Islet of Langerhans (tissue), 1 donor: ENCODE data around the gene HOXD4.

Experiments used
- FAIRE-seq: peaks from one replicate; lab custom pipeline; 2011; peaks lifted over from hg19 to GRCh38; lab: Jason Lieb, UNC

HOXD4 gene

DNA sequence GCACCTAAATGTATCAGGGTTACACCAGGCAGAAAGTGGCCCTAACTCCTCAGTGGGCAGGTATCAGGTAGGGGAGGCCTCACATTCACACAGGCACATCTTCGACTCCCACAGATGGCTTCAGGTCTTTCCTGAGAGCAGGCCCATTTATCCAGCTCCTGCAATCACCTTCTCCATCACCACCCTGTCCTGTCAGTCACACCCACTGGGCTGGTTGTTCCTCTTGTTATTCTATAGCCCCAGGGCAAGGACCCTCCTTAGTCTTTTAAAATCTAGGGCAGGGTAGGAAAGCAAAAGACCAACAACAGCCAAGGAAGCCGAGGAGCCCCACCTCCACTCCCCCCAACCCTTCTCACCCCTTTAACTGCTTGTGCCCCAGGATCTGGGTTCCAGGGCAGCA, 9.1 kb upstream of the HOXD4 start:
- FAIRE-seq: no peak

DNA sequence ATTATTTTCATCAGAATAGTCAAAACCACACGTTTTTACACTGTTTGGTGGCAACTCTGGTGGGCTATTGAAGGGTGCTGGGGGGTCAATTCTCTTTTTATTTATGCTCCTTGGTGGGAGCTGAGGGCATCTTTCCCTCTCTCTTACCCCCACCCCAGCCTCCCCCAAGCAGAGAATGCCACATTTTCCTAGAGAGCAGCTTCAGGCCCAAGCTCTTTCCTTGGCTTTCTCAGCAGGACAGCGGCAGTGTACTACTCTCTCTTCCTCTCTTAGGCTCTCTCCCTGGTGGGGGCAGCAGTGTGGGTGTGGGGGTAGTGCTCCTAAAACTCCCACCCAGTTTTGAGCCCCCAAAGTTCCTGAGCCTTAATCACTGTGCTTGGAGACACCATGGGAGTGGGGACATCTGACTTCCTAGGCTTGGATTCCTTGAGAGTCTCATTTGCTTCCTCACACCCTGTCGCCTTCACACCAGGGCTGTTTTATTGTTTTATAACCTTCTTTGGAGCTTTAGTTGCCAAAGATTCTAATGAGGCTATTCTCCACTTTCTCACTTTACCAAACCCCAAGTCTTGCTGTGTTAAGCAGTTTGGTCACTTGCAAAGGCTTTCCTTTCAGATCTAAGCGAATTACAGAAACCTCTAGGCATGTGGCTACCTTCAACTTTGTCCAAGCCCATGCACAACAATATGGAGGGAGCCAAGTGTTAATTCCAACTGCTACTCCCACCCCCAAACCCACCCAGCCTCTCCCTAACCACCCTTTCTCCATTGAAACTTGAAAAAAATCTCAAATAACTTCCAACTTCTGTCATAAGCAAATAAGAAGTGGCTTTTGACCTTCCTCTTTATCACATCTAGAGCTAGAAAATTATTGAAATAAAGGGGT, 6.0 kb upstream of the HOXD4 start:
- FAIRE-seq: no peak

DNA sequence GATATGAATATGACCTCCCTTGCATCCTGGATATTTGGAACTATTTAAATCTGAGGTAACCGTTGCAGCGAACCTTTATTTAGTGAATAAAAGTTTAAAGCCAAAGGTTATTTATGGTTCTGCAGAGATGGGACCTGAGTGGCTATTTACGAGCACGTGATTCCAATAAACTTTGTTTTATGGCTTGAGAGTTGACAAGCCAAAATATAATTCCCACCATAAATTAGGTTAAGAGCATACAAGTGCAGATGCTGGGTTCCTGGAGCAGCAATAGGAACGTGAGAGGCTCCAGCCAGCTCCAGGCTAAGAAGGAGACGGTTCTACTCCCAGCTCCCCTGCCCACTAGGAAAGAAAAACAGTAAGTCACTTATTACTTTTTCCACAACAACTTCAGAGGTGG, 5.2 kb upstream of the HOXD4 start:
- no peak for FAIRE-seq

DNA sequence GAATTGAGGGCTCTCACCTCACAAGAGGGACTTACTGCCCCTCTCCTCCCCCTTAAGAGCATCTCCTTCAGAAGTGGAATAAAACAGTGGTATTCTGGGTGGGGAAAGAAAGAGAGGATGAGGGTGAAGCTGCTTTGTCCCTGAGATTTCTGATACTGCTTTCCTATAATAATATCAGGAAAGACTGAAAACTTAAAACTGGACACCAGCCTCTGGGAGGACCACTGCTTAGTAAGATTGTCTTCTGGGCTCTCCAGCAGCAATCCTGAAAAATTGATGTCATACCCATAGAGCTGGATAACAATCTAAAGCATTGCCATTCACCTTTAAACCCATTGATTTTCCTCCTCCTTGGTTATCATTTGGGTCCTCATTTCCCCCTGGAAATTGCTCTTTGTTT, 4.7 kb upstream of the HOXD4 start:
- no peak for FAIRE-seq

DNA sequence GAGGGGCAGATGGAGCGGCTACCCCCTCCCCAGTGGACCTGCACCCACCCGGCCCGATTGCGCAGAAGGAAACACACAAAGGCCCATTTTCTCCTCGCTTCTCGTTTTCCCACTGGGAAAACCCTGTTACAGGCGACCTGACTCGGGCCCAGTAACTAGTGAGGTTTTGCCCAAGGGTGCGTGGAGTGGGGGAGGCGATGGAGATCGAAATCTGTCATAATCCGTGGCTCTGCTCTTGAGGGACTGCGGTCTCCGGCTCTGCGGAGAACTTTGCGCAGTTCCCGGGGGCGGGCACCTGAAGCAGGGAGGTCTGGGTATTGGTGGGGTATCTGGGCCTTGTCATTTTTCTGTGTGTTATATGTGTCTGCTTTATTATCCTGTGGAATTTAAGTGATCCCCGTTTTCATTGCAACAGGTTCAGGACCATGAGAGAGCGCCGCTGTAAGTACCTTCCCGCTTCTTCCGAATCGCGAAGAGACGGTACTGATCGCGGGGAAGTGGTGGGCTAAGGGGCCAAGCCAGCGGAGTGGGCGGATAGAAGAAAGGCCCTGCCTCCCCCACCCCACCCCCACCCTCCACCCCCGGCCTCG, 4.0 kb upstream of the HOXD4 start:
- FAIRE-seq: no peak

DNA sequence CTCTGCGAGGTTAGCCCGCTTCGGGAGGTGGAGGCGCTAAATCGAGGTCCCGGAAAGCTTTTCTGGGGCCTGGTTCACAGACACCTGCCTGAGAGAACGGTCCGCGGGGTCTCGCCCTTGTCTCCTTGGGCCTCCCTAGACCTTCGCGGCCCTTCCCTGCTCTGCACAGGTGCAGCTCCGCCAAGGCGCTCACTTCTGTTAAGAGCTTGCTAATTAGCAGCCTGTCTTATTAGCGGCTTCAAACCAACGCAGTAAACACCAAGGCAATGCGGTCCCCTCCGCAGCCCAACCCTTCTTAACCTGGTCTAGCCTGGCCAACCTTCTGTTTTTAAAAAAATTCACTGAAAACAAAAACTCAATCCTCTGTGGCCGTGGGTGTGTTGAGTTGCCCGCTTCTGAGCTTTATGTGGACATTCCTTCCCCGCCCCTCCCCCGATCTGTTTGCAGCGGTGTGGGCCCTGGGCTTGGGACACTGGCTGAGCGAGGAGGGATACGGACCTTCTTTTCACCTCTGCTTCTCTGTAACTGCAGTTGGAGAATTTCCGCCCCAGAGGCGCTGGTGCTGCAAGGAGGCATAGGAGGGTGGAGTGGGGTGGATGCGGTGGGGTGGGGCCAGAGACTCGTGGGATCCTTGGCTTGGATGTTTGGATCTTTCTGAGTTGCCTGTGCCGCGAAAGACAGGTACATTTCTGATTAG, 3.4 kb upstream of the HOXD4 start:
- FAIRE-seq: no peak

DNA sequence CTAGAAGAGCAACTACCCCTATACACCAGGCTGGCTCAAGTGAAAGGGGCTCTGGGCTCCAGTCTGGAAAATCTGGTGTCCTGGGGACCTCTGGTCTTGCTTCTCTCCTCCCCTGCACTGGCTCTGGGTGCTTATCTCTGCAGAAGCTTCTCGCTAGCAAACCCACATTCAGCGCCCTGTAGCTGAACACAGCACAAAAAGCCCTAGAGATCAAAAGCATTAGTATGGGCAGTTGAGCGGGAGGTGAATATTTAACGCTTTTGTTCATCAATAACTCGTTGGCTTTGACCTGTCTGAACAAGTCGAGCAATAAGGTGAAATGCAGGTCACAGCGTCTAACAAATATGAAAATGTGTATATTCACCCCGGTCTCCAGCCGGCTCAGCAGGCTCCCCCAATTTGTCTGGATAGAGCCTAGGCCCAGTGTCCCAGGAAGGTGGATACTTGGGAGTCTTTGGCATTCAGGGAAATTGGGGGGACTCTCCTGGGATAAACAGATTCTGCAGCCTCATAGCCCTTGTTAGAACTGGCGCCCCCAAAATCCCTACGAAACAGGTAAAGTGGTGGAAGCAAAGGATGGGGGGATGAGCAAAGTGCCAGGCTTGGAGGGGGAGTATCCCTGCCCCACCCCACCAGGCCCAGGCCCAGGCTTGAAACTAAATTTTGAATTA, 2.5 kb upstream of the HOXD4 start:
- no peak for FAIRE-seq

DNA sequence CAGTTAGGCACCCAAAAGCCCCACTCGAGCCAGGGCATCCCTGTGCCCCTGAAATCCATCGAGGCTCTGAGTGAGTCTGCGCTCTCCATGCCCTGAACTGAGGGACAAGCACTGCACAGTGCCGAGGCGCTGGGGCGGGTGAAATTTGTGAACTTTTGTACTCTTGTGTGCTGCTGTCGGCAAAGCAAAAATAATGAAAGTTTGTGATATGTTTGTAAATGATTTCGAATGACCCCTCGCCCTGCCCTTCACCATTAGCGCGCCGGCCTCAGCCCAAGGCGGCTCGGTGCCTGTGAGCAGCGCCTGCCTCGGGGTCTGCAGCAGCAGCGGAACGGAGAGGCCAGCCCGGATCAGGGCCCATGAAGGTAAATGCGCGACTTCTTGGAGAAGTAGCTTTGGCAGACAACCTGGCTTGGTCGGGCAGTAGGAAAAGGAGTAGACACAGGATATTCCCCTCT, 1.8 kb upstream of the HOXD4 start:
- no peak for FAIRE-seq

DNA sequence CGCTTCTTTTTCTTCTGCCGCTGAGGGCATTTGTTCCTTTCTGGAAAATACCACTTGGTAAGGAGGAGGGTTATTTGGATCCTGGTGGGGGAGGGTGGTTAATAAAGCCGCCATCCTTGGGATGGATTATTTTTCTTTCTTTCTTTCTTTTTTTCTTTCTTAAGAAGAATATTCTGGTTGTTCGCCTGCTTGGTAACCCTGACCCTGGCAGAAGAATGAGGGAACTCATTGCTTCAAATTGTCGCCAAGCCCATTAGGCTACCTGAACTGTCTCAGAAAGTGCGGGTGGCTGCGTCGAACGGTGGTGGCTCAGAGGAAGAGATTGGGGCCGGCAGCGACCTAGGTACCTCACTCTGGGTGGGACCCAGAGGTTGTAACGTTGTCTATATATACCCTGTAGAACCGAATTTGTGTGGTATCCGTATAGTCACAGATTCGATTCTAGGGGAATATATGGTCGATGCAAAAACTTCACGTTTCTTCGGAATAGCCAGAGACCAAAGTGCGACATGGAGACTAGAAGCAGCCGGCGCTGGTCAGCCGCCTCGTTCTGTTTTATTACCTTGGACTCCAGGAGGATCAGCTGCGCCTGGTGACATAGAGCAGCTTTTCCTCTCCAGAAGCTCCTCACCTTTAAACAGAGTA, 1.3 kb upstream of the HOXD4 start:
- no peak for FAIRE-seq

DNA sequence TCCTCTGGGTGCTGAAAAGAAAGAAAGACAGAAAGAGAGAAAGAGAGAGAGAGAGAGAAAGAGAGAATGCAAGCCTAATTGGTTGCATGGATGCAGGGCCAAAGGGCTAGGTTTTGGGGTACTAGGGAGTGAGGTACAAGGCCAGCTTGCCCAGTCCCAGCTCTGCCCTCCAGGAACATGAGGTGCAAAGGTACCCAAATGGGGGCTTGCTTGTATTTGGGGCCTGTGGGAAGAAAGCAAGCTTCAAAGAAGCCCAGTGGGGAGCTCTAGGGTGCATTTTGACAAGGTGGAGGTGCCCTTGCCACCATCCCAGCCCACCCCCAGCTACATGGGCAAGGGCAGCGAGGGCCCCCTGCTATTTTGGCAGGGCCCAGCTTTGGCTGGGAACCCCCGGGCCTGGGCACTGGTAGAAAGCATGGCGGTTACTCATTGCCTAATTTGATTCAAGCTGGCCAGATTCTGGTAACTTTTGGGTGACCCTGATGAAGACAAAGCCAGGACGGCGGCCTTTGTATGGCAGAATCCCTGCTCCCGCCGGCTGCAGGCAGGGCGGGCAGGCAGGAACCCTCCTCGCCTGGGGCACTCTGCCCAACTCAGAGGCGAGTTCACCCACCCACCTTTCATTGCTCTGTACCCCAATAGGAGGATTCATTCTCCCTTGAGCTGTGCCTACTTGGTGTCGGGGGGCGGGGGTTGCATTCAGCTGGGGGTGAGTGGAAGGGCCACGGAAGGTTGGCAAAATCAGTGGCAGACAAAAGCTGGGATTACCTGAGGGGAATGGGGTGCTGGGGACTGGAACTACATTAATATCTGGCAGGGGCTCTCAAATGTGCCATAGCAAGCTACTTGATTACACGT, 537 bp upstream of the HOXD4 start:
- FAIRE-seq: no peak

DNA sequence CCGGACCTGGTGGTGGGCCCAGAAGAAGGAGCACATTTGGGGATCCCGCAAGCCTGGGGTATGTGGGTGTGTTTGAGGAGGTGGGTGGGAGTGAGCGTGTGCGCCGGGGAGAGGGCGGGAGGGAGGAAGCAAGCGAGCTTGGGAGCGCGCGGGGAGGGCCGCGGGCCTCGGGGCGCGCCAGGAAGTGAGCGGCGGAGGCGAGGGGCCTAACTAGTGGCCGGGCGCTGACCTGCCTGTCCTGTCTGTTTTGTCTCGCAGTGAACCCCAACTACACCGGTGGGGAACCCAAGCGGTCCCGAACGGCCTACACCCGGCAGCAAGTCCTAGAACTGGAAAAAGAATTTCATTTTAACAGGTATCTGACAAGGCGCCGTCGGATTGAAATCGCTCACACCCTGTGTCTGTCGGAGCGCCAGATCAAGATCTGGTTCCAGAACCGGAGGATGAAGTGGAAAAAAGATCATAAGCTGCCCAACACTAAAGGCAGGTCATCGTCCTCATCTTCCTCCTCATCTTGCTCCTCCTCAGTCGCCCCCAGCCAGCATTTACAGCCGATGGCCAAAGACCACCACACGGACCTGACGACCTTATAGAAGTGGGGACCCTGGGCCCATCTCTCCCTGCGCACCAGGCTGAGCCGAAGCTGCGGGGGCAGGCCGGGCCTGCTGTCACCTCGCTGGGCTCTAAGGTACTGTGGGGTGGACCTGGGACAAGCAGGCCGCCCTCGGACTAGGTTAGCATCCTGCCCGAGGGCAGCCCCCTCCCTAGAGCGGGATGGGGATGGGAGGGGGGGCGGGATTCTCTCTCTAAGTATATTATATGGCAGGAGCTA, 1.2 kb downstream of the HOXD4 start:
- FAIRE-seq: no peak

DNA sequence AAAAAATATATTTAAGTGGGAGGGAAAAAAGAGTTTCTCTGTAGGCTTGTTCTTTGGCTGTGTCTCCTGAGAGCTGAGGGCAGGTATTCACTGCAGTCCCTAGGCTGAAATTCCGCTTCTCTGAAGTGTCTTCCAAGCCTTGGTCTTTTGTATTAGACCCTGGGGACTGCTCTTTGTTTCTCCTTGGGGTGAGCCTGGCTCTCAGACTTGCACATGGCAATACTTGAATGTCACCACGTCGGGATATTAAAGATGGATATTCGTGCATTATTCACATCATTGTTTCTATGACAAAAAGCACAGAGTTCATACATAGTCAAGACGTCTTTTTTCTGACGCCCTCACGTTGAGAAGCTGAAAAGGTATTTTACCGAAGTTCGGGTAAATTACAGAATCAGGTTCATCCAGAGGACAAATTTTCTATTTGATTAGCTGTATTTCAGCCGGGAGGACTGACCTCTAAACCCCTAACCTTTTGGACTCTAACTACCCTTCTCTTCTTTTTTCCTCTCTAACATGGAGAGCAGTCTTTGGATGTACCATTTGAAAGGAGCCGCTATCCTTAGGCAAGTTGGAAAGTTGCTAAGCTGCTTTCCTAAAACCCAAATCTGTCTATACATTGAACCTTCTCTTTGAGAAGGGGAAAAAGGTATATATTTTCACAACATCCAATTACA, 3.4 kb downstream of the HOXD4 start:
- FAIRE-seq: no peak

DNA sequence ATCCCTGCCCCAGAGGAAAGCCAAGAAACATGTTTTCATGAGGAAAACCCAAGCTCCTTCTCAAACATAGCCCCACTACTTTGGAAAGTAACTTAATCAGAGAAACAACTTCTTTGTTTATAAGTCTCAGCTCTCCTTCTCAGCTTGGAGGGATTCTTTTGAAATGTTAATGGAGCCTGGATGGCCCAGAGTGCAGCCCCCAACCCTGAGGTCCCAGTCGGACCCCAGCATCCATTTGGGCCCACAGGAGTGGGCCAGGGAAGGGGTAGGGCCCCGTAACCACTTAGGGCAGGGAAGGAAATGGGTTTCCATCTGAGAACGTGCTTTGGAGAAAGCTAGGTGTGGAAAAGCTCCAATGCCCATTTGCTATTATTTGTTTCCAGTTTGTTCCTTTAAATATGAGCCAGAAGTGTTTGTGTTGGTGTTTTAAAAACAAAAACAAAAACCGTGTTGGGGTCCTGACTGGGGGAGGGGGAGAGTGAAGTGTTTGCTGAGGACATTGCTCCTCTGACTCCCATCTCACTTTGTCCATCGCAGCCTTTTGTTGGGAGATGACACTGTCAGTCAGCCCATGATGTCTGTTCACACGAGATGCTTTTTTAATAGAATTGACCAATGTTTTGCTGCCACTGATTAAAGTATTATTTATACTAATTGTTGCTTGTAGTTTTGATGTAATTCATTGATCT, 4.2 kb downstream of the HOXD4 start:
- FAIRE-seq: no peak

DNA sequence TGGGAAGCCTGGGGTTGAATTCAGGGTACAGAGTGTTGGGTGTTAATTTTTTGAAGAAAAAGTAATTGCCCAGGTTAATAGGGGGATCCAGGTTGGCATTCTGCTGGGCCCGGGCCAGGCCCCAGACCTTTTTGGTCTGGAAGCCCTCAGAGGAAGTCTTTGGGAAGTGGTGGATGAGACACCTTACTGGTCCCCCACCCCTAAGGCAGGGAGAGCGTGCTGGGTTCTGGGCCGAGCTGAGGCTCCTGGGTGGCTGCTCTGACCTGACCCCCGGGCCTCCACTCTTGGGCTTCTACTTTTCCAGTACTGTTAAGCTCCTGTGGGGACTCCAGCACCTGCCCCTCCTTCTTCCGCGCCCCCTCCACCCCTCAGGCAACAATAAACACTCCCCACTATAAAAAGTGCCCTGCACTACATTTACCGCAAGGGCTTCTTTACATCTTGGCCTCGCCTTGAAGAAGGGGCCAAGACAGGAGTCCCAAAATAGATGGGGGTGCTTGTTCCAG, 5.0 kb downstream of the HOXD4 start:
- FAIRE-seq: no peak

DNA sequence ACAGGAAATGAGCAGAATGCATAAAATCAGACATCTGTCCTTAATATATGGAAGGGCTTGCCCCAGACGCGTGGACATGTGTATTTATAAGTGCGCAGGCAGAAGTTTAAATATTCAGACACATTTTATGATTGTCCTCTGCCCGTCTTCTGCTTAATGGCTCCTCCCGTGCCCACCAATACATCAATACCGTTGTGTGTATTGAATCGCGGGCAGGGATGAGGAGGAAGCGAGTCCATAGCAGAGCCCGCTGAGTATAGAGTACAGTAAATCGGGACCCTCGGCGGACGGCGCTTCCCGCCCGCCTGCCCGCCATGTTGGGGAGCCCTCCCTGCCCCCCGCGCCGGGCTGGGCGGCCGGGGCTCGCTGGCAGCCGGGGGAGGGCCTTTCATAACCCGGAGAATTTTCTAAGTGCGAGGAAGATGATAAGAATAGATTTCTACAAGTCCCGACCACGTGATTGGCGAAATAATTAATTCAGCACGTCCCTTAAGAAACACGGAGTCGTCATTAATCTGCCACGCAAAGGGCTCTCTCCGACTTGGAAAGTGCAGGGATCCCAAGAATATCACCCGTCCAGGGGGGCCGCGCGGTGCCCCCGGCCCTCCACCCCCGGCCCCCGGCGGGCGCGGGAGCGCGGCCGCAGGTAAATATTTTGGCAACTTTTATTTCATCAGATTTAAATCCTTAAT, 5.6 kb downstream of the HOXD4 start, which contains the start of gene HOXD3:
HOXD3 (plus strand) TSS at position 501 of the 692 bp plus-strand sequence. CDS start 11,808 bp downstream, outside the sequence.
- FAIRE-seq: no peak

DNA sequence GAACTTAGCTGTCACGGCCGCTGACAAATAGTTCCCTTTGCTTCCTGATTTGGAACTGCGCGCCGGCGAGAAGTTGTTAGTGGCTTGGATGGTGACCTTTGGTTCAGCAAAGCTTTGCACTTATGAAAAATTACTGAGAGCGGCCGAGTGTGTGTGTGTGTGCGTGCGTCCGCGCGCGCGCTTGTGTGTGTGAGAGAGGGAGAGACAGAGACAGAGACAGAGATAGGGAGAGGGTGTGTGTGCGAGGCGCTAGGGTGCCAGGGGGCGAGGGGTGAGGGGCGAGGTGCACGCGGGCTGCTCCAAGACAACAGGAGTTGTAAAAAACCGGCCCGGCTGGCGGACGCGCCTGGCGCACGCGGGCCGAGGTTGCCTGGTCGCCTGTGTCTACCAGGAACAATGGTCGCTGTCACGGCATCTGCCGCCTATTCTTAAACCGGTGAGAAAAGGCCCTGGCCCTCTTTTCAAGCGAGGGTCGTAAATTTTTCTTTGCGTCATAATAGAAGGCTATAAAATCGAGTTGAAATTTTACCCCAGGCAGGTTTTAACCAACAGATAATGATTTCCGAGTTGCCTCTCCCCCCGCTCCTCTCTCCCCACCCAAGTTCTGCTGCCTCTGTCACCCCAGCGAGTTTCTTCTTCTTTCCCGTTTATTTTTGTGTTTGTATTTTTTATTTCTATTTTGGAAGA, 6.3 kb downstream of the HOXD4 start:
- no peak for FAIRE-seq

DNA sequence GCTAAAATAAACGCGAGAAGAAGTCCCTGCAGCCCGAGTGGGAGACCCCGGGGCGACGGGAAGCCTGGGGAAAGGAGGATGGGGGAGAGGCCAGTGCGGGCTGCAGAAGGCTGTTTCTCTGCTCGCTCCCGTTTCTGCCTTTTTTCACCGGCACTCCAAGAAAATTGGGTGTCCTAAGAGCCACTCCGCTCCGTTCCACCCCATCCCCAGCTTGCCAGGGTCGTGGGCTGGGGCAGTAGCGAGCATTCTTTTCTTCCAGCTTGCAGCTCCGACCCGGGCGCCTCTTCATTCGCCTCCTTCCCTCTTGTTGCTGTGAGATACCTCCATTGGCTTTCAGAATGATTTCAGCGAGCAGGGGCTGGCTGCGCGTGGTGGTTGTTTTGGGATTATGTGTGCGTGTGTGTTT, 6.8 kb downstream of the HOXD4 start:
- no peak for FAIRE-seq
